PC-3 (cell line): ENCODE measurements around the gene ZNF532. TPM values are rescaled to one million over a fixed set of nuclear protein-coding genes. Genes with fewer than 3 reads are reported as not detected.

Experiments
- ATAC-seq: fragments of 200-7000 bp; cut with Tn5 transposase; 2 replicates; pipeline ENCODE4 v1.9.1; 2020; ENCODE audit warnings: mild to moderate bottlenecking, moderate library complexity
- BruUV-seq: library from RNA; stranded (reverse); fragments of 400-500 nt; replicated peaks from 2 replicates; lab custom pipeline; 2021; lab: Mats Ljungman, UMichigan
- CTCF ChIA-PET: fragments of 300-600 bp; sonication (Branson Sonifier 250); formaldehyde crosslinking; loops from one replicate; lab custom pipeline; 2022; ENCODE audit warnings: antibody characterized with exemption; lab: Charles Lee
- POLR2A ChIA-PET: fragments of 300-600 bp; sonication (Branson Sonifier 250); formaldehyde crosslinking; loops from one replicate; lab custom pipeline; 2022; ENCODE audit warnings: antibody characterized with exemption; ENCODE audit not compliant: unreplicated experiment; lab: Charles Lee
- DNase-seq: peaks from one replicate; pipeline ENCODE4 v3.0.0-alpha.2; 2015
- H2AFZ ChIP-seq: fragments of 300-600 bp; sonication (generic); 2 replicates; pipeline ENCODE4 v1.6.0; 2016; ENCODE audit warnings: antibody characterized with exemption, low read length
- H3F3A ChIP-seq: fragments of 300-600 bp; sonication (generic); one replicate; pipeline ENCODE4 v1.6.0; 2017; ENCODE audit warnings: antibody characterized with exemption, low read length, control low read depth, mild to moderate bottlenecking; ENCODE audit not compliant: unreplicated experiment
- H3K27ac ChIP-seq: fragments of 300-600 bp; sonication (generic); 2 replicates; pipeline ENCODE4 v1.5.1; 2016; ENCODE audit warnings: mild to moderate bottlenecking, low read length
- H3K27me3 ChIP-seq: fragments of 300-600 bp; sonication (generic); 2 replicates; pipeline ENCODE4 v1.6.1; 2016; ENCODE audit warnings: low read length, mixed read lengths
- H3K36me3 ChIP-seq: fragments of 300-600 bp; sonication (generic); 2 replicates; pipeline ENCODE4 v1.6.1; 2016; ENCODE audit warnings: low read depth, mixed run types, low read length, mixed read lengths
- H3K4me1 ChIP-seq: fragments of 300-600 bp; sonication (generic); 2 replicates; pipeline ENCODE4 v1.5.1; 2016; ENCODE audit warnings: low read length; ENCODE audit not compliant: insufficient read depth
- H3K4me2 ChIP-seq: fragments of 300-600 bp; sonication (generic); 2 replicates; pipeline ENCODE4 v1.6.0; 2016; ENCODE audit warnings: low read length
- H3K4me3 ChIP-seq: fragments of 300-600 bp; sonication (generic); 2 replicates; pipeline ENCODE4 v1.5.1; 2016; ENCODE audit warnings: mild to moderate bottlenecking, low read length, mixed read lengths
- H3K79me2 ChIP-seq: fragments of 300-600 bp; sonication (generic); 2 replicates; pipeline ENCODE4 v1.6.1; 2017; ENCODE audit warnings: low read length, mixed read lengths
- H3K9ac ChIP-seq: fragments of 300-600 bp; sonication (generic); 2 replicates; pipeline ENCODE4 v1.6.0; 2016; ENCODE audit warnings: mild to moderate bottlenecking, low read length
- H3K9me2 ChIP-seq: fragments of 300-600 bp; sonication (generic); replicated peaks from 2 replicates; pipeline ENCODE4 v1.6.1; 2016; ENCODE audit warnings: mixed run types, low read length, mixed read lengths
- H3K9me3 ChIP-seq: fragments of 300-600 bp; sonication (generic); 2 replicates; pipeline ENCODE4 v1.6.1; 2016; ENCODE audit warnings: low read length, mixed read lengths
- H4K20me1 ChIP-seq: fragments of 300-600 bp; sonication (generic); 2 replicates; pipeline ENCODE4 v1.6.1; 2016; ENCODE audit warnings: low read length, mixed read lengths
- EZH2 ChIP-seq: fragments of 300-600 bp; sonication (generic); IDR thresholded peaks from one replicate; pipeline ENCODE4 v1.6.1; 2017; ENCODE audit warnings: antibody characterized with exemption, mild to moderate bottlenecking, low read length; ENCODE audit not compliant: unreplicated experiment
- EZH2phosphoT487 ChIP-seq: fragments of 300-600 bp; sonication (generic); IDR thresholded peaks from 2 replicates; pipeline ENCODE4 v1.6.1; 2018; ENCODE audit warnings: mild to moderate bottlenecking, antibody characterized with exemption, low read length, borderline replicate concordance
- intact Hi-C: fragments of 100-400 bp; cut with micrococcal nuclease; formaldehyde crosslinking; loops from 2 replicates; pipeline ENCODE4 v1.9.0; 2023
- total RNA-seq: library from RNA; depleted of rRNA; stranded (reverse); fragments of >200 nt; gene quantifications from 2 replicates; pipeline ENCODE4 v1.2.3, GENCODE V29; 2014
- TF ChIP-seq, protein P1 (sequence below): fragments of 300-600 bp; sonication (generic); conservative IDR thresholded peaks from 2 replicates; pipeline ENCODE4 v1.5.1; 2017; ENCODE audit warnings: antibody characterized with exemption, low read depth, mild to moderate bottlenecking, low read length

Gene ZNF532
- total RNA-seq, 1 experiment from 2014 or later = 47.3 TPM

DNA sequence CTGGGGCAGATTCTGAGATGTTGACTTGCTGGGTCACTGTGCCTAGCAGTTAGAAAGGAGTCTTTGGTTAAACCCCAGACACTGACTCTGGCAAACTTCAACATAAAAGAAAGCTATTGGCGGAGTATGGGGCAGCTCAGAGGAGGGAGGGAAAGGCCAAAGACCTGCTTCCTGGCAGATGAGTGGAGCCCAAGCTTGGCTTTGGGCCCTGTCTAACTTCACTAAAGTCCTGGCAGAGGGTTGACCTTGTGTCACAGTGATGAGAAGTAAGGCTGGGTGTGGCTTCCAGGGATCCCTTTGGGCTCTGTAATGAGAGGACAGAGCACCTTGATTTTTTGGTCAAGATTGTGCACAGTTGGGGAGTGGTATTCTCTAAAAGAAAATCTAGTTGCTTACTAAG, 145.2 kb downstream of the ZNF532 start:
- no TSS peak for BruUV-seq
- no peaks in the 10 kb centered on the region for H3K79me2 ChIP-seq
- ChIA-PET POLR2A (no interaction called here), CTCF (no interaction called here)
- H3K9me2 ChIP-seq = no peaks in the 10 kb centered on the region
- H3K9ac ChIP-seq = no peak overlapping the region
- H2AFZ ChIP-seq = no peak overlapping the region
- intact Hi-C loops = loop anchor here (2.0 kb wide), 1 partner anchor 43 kb away; no protein-coding TSS in a partner anchor
- ATAC-seq (no peak), DNase-seq (no peak)
- peaks cover 7% of the 10 kb centered on the region for H3F3A ChIP-seq
- TF ChIP-seq EZH2 (no peak), EZH2phosphoT487 (no peak)
- TF ChIP-seq, protein P1, sequence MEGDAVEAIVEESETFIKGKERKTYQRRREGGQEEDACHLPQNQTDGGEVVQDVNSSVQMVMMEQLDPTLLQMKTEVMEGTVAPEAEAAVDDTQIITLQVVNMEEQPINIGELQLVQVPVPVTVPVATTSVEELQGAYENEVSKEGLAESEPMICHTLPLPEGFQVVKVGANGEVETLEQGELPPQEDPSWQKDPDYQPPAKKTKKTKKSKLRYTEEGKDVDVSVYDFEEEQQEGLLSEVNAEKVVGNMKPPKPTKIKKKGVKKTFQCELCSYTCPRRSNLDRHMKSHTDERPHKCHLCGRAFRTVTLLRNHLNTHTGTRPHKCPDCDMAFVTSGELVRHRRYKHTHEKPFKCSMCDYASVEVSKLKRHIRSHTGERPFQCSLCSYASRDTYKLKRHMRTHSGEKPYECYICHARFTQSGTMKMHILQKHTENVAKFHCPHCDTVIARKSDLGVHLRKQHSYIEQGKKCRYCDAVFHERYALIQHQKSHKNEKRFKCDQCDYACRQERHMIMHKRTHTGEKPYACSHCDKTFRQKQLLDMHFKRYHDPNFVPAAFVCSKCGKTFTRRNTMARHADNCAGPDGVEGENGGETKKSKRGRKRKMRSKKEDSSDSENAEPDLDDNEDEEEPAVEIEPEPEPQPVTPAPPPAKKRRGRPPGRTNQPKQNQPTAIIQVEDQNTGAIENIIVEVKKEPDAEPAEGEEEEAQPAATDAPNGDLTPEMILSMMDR = no peak
- no peak overlapping the region for H3K4me2 ChIP-seq
- H3K27ac ChIP-seq = no peak overlapping the region
- H4K20me1 ChIP-seq = no peaks in the 10 kb centered on the region
- H3K36me3 ChIP-seq = no peaks in the 10 kb centered on the region
- H3K4me1 ChIP-seq = peaks cover 14% of the 10 kb centered on the region; the same call in 1 of the 2 replicates
- no peak overlapping the region for H3K4me3 ChIP-seq
- no peaks in the 10 kb centered on the region for H3K27me3 ChIP-seq
- H3K9me3 ChIP-seq = no peaks in the 10 kb centered on the region

DNA sequence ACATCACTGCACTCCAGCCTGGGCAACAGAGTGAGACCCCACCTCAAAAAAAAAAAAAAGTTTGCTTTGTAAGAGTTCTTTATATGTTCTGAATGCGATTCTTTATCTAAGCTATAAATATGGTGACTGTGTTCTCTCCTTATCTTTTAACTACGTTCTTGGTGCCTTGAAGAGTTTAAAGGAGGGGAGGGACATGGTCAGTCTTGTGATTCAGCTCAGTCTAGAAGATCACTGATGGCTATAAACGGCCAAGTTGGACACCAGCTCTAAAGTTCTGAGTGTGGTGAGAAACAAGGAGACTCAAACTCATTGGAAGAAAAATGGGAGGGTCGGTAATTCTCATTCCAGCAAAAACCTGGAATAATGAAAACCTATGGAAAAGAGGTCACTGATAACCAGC, 146.6 kb downstream of the ZNF532 start:
- Histone ChIP-seq H3K36me3 (no peaks in the 10 kb centered on the region), H3K4me3 (no peak overlapping the region), H3K79me2 (no peaks in the 10 kb centered on the region), H3K9me3 (no peaks in the 10 kb centered on the region), H3K4me1 (peaks cover 9% of the 10 kb centered on the region; the same call in 1 of the 2 replicates), H2AFZ (no peak overlapping the region), H3K27me3 (no peaks in the 10 kb centered on the region), H3F3A (peaks cover 7% of the 10 kb centered on the region), H3K4me2 (no peak overlapping the region), H4K20me1 (no peaks in the 10 kb centered on the region), H3K27ac (no peak overlapping the region), H3K9me2 (no peaks in the 10 kb centered on the region), H3K9ac (no peak overlapping the region)
- ChIA-PET POLR2A (no interaction called here), CTCF (no interaction called here)
- DNase-seq = no peak
- no TSS peak for BruUV-seq
- intact Hi-C loops = no loop called here
- TF ChIP-seq EZH2 = no peak
- ATAC-seq = no peak

DNA sequence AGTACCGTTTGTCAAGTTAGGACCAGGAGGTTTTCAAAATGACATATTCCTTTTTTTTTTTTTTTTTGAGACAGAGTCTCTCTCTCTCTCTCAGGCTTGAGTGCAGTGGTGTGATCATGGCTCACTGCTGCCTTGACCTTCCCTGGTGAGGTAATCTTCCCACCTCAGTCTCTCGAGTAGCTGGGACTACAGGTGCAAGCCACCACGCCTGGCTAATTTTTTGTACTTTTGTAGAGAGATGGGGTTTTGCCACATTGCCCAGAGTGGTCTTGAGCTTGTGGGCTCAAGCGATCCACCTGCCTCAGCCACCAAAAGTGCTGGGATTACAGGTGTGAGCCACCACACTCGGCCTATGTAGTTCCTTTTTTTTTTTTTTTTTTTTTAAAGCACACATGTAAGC, 147.1 kb downstream of the ZNF532 start:
- DNase-seq (no peak), ATAC-seq (no peak)
- Histone ChIP-seq H2AFZ (no peak overlapping the region), H3K9me3 (no peaks in the 10 kb centered on the region), H3K9me2 (no peaks in the 10 kb centered on the region), H3K79me2 (no peaks in the 10 kb centered on the region), H3K36me3 (no peaks in the 10 kb centered on the region), H4K20me1 (no peaks in the 10 kb centered on the region), H3K4me3 (no peak overlapping the region), H3K4me1 (peaks cover 9% of the 10 kb centered on the region; the same call in 1 of the 2 replicates), H3K27ac (no peak overlapping the region), H3F3A (peaks cover 7% of the 10 kb centered on the region), H3K9ac (no peak overlapping the region), H3K4me2 (no peak overlapping the region), H3K27me3 (no peaks in the 10 kb centered on the region)
- TF ChIP-seq, protein P1 = no peak
- TF ChIP-seq EZH2 = no peak
- no peak for TF ChIP-seq EZH2phosphoT487
- intact Hi-C loops = no loop called here
- POLR2A ChIA-PET = no interaction called here
- CTCF ChIA-PET = no interaction called here
- BruUV-seq = no TSS peak
